Stimulated activated CD8-positive, alpha-beta memory T cell treated with anti-CD3 and anti-CD28 coated beads, Interleukin-4, amount 100 ng/mL, for 4 hours (primary cell): ENCODE results near the gene JAK1.
"Not testable (repeated sequence)": the region's sequence is repeated elsewhere in the genome, so short reads cannot be mapped to it uniquely, and the experiment has no call there.

Experiments
- DNase-seq, 2 donors: peaks; one replicate each; pipeline ENCODE4 v3.0.0-alpha.2; 2020; ENCODE audit warnings: low read depth in 2 of 2, low spot score in 1 of 2

JAK1 gene

DNA sequence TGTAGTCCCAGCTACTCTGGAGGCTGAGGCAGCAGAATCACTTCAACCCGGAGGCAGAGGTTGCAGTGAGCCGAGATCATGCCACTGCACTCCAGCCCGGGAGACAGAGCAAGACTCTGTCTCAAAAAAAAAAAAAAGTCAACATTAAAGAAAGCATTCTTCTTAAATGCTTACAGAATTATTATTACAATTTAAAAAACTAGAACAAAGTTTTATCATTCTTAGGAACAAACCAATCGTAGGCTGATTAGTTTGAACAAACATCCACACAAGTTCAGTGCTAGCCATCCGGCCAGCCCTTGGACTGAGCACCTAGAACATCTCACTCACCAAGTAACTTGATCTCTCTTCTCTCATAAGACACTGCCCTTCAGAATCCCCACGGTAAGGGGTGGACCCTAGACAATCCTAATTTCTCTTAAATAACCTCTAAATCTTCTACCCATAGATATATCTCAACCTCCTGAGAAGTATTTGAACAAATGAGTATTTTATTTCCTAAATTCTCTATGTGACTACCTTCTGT lies 16.0 kb downstream of the JAK1 start:
- no peak for DNase-seq

DNA sequence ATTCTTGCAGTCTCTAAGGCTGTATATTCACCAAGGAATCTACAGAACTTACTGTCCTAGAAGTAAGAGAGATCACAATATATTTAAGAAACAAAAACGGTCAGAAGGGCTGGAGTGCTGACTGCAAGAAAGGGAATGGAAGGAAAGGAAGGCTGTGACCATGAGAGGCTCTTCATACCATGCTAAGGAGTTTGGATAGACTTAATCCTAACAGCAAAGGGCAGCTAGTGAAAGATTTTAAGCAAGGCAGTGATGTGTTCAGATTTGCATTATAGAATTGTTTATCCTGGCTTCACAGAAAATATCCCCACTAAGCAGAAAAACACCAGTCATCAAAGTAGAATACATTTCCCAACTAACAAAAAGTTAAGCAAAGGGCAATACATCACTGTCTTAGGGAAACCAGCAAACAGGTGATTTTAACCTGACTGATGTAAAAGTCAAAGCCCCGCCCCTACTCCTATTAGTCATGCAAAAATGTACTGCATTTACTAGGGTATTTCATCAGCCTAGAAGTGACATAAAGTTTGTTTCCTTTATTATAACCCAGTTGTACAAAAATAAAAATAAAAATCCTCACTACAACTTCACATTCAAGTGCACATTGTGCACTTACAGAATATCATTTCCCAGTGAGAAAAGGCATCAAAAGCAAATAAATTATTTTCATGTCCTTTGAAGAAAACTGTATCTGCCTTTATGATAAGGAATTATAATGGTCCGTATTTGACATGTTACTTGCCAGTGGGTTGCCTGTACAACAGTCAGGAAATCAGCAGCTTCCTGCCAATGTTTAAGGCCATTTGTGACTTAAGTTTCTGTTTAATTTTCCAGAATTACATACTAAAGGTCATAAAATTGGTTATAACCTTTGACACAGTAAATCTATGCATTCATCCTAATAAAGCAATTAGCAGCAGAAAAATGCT lies 17.2 kb downstream of the JAK1 start:
- no peak for DNase-seq

DNA sequence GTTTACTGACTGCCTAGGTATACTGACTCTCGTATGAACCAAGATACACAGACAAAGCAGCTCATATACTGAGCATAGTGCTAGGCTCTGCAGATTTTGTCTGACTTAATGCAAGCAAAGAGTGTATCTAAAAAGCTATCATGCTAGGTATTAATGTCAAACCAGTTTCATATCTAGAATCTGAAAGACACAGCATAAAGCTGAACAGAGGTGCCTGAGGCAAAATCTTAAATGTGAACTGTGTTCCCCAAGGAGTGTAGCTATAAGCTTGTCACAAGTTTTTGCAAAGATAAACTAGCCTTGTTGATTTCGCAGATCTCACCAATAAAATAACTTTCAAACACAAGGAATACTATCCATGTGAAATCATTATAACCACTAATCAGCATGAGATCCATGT lies 18.1 kb downstream of the JAK1 start:
- DNase-seq = no peak

DNA sequence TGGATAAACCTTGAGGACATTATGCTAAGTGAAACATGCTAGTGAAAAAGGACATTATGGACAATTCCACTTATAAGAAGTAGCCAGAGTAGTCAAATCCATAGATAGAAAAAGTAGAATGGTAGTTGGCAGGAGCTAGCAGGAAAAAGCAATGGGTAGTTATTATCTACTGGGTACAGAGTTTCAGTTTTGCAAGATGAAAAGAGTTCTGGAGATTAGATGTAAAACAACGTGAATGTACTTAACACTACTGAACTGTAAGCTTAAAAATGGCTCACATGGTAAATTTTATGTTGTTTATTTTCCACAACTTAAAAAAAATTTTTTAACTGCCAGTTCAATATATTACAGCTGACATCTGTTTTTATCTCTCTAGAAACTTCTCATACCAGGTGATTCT lies 19.4 kb downstream of the JAK1 start:
- no peak for DNase-seq

DNA sequence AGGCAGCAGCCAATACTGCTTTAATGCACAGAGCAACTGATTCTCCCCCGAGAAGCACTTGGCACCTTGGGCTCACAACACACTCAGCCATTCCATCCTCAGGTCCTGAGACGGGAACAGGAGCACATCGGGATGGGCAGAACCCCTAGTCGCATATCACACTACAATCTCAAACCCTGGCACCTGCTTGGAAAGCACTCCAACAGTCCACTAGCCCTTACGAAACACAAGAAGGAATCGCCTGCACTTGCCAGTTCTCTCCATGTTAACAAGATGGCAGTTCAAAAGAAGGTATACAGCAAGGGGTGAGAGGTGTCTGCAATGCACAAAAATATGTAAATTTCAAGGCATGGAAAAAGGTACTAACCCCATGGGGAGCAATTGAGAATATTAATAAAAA lies 21.4 kb downstream of the JAK1 start:
- DNase-seq = no peak

DNA sequence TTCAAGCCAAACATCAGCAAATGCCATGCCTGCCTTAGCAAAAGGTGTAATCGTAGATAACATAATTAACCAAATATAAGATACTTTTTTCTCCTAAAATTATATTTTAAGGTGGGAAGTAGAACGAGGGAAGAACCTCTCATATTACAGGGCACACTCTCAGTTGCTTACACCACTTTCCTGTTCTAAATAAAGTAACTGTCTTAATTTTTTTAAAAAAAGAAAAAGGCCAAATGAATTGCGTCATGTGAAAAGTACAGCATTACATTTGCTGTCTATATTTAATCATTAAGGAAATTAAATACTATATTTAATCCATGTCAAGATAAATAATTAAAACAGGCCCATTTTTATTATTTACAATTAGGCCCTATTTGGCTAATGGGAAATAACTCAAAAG lies 23.7 kb downstream of the JAK1 start:
- no peak for DNase-seq

DNA sequence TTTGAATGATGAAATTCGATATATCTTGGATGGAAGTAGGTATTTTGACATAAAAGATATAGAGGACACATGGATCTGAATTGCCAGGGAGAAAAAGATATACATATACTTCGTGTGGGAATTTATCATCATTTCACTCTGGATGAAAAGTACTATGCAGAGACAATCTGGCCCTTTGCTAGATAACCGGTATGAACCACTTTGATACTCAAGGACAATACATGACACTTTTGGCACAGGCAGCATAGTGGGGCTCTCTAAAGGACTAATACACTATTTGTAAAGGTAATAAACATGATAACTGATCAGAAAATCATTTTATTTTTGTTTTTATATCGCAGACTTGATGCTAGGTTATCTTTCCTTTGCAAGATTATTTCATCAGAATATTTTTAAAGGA lies 24.2 kb downstream of the JAK1 start:
- no peak for DNase-seq

DNA sequence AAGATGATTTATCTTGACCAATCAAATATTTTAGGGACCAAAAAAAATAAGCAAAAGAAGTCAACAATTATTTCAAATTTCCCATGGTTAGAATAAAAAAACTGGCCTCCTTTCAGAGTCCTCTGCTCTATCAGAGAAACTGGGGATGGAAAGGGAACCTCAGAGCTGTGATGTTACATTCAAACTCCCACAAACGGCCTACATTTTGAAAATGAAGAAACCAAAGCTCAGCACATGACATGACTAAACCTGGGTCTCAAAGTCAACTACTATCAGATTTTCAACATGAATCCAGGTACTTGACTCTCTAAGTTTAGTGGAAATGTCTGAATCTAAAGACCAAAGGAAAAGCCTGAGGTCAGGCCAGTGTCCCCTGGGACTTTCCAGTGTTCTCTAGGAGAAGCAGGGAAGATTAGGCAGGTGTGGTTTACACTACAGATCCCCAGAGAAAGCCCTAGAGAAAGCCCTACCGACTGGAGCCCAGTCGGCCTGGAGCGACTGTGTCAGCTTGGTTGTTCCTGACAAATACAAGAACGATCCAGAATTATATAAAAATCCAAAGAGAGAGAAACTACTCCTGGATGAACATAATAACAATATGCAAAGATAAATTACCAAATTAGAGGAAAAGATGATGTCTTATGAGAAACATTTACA lies 24.8 kb downstream of the JAK1 start:
- no peak for DNase-seq

DNA sequence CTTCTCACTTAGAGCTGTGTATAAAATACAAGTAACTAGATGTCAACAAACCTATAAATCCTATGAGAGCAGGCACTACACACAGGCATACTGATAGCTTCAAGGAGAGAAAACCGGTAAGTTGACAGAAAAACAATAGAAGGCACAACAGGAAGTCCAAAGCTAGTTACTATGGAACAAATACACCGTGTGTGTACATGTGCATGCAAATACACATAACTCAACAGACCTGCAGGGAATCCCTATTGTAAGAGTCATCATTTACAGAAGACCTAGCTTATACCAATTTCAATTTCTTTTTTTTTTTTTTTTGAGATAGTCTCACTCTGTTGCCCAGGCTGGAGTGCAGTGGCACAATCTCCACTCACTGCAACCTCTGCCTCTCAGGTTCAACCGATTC lies 26.3 kb downstream of the JAK1 start:
- no peak for DNase-seq

DNA sequence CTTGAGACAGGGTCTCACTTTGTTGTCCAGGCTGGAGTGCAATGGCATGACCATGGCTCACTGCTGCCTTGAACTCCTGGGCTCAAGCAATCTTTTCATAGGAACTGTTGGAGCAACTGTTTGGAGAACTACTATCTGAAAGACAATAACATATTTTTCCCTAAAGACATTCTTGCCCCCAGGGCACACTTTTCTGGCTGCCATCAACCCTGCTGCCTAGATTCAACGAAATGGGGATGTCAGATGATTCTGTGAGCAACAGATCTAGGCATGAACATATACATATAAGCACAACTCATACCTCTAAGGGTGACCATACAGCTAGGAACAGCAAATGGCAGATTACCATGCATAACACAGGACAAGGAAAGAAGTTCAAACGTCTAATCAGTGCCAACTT lies 27.4 kb downstream of the JAK1 start:
- no peak for DNase-seq

DNA sequence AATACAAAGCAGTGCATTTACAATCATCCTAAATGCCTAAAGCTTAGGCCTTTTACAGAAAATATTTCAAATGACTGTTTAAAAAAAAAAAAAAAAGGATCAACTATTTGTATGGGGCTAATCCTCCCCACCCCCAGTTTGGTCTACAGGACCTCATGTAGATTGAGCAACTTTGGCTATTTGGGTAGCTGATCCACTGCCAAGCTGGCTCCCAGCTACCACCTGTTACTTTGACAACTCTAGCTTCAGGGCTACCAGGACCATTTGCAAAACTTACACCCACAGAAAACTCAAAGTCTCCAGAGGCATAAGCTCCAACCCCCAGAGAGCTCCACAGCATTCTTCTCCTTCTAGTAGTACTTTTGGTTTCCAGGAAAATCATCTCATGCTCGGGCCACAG lies 29.4 kb downstream of the JAK1 start:
- DNase-seq = no peak

DNA sequence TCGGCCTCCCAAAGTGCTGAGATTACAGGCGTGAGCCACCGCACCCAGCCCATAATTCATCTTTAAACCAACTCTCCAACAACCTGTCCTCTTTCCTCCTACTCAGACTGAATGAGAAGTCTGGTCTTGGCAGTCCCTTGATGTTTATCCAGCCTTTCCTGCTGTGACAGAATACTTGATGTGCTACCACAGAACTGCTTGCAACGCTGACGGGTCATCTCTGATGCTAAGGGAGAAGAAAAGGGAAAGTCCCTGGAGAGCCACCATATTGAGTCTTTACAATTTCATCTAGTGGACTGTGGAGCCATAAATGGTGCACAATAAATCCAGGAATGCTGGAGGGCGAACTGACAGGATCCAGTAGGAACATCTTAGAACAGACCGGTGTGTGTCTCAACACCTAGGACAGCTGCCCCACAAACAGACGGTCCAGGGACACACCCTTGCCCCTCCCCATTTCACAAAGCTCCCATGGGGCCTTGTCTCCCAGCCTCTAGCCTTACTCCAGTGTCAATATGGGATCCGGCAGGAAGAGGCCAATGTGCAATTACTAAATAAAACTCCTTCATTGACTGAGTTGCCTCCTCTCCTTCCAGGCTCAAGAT lies 30.7 kb downstream of the JAK1 start:
- no peak for DNase-seq

DNA sequence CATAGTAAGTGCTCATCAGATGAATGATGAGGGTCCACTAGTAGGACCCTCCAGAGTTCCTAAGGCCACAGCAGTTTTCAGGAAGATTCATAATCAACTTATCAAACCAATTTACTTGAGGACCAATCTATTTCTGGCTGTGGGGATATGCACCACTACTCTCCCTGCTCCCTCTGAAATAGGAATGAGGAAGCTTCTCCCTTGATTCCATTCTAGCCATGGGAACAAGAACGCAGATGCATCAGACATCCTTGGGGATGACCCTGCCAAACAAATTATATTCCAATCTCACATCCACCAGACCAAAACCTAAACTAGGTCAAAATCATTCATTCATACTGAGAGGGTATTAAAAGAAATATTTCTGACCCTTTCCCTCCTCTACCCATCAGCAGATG lies 31.5 kb downstream of the JAK1 start:
- DNase-seq = no peak

DNA sequence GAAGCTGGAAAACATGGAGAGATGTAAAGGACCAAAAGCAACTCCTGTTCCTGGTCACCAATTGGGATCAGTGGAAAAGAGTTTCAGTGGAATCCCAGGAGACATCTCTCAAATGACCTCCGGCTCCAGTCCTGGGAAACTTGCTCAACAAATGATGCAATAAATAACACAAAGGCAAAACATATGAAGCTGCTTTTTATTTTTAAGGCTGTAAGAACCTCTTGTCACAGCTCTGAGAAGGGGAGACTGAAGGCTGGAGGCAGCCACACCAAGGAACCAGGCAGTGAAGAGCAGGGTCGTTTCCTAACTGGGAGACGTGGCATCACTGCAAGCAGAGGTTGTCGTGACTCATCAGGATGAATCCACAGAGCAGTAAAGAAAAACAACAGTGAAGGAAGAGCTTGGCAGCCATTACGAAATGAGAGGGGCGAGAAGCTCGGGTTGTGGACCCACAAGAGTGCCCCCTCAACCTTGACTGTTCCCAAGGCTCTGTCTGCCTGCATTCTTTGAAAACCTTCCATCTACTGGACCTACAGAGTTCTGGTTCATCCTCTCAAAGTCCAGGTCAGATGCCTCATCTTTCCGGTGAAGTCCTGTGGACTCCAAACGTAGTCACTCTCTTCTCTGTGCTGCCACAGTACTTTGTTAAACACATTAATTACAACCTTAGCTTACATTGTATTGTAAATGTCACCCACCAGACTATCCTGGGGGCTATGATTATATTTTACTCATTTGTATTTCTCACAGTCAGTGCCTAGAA lies 32.1 kb downstream of the JAK1 start:
- DNase-seq = no peak

DNA sequence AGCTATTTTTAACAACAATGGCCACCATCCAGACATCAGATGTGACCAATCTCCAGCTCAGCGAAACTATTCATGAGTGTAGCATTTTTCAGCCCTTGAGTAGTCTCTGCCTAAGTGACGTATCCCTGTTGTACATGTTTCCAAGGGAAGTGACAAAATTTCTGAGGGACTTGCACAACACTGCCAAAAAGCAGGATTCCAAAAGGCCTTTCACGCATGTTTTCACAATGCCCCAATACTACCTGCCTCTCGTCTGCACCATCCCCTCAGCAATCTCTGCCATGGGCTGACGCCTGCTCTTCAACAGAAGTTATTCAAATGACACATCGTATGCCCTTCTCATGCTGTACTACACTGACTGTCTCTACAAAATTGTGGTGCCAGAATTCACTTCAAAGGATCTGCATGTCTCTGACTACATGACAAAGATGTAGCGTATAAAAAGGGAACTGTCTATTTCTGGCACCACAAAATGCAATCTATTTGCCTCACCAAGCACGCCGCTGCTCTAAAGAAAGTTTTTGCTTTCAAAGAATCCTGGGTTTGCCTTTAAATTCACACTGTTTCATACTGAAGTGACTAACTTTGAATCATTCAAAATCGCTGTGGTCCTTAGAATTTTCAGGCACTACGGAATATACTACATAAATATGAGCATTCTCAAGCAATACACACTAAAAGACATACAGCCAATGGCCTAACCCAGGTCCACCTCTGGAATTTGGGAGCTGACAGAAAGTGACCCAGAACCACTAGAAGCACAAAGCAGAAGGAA lies 32.9 kb downstream of the JAK1 start:
- no peak for DNase-seq

DNA sequence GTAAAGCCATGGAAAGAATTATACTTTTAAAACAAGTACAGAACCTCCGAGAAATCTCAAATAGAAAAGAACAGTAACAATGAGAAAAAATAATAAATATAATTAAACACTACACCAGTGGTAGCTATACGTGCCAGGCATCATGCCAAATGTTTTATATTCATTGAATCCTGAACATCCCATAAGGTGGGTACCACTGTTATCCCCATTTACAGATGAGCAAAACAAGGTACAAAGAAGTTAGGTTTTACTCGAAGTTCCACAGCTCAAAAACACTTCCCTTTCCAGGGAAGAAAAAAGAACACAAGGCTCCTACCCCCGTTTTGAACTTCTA lies 33.4 kb downstream of the JAK1 start:
- no peak for DNase-seq

DNA sequence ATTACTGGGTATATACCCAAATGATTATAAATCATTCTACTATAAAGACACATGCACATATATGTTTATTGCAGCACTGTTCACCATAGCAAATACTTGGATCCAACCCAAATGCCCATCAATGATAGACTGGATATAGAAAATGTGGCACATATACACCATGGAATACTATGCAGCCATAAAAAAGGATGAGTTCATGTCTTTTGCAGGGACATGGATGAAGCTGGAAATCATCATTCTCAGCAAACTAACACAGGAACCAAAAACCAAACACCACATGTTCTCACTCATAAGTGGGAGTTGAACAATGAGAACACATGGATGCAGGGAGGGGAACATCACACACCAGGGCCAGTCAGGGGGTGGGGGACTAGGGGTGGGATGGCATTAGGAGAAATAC lies 35.7 kb downstream of the JAK1 start:
- not testable (repeated sequence) for DNase-seq

DNA sequence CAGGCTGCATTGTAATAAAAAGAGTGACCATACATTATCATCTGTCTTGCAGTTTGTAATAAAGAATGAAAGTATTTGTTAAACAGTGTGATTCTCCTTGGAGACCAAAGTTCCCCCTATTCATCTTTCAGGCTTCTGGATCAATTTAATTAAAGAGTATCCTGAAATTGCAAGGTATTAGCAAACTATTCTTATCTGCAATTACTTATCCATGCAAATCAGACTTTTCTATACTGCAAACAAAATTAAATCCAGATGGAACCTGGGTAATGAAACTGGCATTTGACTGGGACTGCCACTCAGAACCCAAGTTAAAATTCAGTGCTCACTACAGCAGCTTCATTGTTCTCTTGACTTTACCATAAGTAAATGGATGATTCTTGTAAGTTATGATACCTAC lies 37.1 kb downstream of the JAK1 start:
- no peak for DNase-seq

DNA sequence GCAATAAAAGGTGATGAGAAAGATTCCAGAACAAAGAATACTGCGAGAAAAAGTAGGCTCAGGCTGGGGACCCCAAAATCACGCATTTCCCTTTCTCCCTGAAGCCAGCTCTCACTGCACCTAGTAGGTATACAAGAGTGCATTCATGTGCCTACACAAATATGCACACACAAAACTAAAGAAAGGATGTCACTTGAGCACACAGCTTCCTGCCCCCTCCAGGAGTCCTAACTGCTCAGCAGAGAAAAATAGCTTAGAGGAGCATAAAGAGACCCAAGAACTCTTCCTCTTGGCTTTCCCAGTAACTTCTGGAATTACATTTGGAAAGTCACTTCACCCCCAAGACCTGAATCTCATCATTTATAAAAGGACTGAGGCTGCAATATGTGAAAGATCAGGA lies 38.0 kb downstream of the JAK1 start:
- DNase-seq = no peak

DNA sequence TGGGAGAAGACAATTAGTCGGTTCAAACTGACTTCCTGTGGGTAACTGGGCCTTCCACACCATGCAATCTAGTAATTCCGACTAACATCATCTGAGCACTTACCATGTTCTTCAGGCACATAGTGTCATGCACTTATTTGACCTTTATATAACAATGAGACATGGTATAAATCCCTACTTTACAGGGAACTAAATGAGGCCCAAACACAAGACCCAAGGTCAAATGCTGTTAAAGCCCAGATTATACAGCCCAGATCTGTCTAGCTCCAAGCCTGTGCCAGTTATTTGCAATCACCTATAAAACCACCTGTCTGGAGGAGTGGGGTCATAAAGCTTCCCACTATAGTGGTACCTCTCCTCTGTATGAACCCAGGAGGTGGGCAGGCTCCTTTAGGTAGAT lies 40.8 kb downstream of the JAK1 start:
- DNase-seq = no peak

DNA sequence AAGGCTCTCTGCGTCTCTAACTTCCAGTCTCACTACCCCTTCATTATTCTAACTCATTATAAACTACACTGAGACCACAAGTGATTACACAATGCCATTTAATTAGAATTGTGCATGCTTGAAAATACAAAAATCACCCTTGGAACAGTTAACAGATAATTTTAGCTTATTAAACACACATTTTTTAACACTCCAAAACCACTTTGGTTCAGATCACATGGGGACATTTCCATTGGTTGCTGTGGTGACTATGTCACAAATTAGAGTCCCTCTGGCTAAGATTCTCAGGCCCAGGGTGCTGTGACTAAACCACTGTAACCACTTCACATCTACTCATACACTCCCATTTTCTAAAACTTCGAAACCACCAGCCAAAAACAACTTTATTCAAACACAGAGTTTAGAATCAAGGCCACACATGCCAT lies 43.0 kb downstream of the JAK1 start:
- DNase-seq = peak in 1 of 2 donors; percentile 29
